Breast epithelium (tissue), 4 donors: ENCODE measurements around the gene DNAJC9. TPM values are rescaled to one million over a fixed set of nuclear protein-coding genes. Genes with fewer than 3 reads are reported as not detected.

Experiments used
- DNase-seq, 2 donors: peaks; one replicate each; pipeline ENCODE4 v3.0.0-alpha.2; 2019; ENCODE audit warnings: low spot score in 2 of 2
- H3K27ac ChIP-seq, 2 donors: fragments of 200-600 bp; sonication (generic) in 1 of 2; one replicate each; pipeline ENCODE4 v1.5.1; 2016 to 2019; ENCODE audit warnings: mild to moderate bottlenecking in 1 of 2
- H3K27me3 ChIP-seq, 2 donors: fragments of 200-600 bp; sonication (generic) in 1 of 2; one replicate each; pipeline versions ENCODE4 v1.5.1 to v1.6.0; 2017 to 2019; ENCODE audit warnings: control low read depth in 1 of 2, mild to moderate bottlenecking in 1 of 2
- H3K36me3 ChIP-seq: fragments of 200-600 bp; one replicate; pipeline ENCODE4 v1.5.1; 2019
- H3K4me1 ChIP-seq, 2 donors: fragments of 200-600 bp; sonication (generic); one replicate each; pipeline ENCODE4 v1.5.1; 2016 to 2019; ENCODE audit warnings: control low read depth in 1 of 2
- H3K4me3 ChIP-seq, 3 donors: fragments of 200-600 bp; sonication (generic); 1 replicate in 2 of 3; 2 replicates in 1 of 3; pipeline ENCODE4 v1.5.1; 2016 to 2019; ENCODE audit warnings: mild to moderate bottlenecking in 3 of 3, moderate library complexity in 2 of 3
- H3K9me3 ChIP-seq, 2 donors: fragments of 200-600 bp; sonication (generic) in 1 of 2; one replicate each; pipeline ENCODE4 v1.5.1; 2016 to 2019; ENCODE audit warnings: control low read depth in 1 of 2
- CTCF ChIP-seq, 3 donors: fragments of 450-650 bp; IDR thresholded peaks; one replicate each; pipeline ENCODE4 v1.5.1; 2016 to 2017; ENCODE audit warnings: antibody characterized with exemption in 3 of 3, mild to moderate bottlenecking in 3 of 3, moderate library complexity in 3 of 3
- POLR2A ChIP-seq: fragments of 450-650 bp; IDR thresholded peaks from one replicate; pipeline ENCODE4 v1.6.1; 2016; ENCODE audit warnings: antibody characterized with exemption, mild to moderate bottlenecking, moderate library complexity
- POLR2AphosphoS5 ChIP-seq, 3 donors: sonication (generic); formaldehyde crosslinking; IDR thresholded peaks; one replicate each; pipeline ENCODE4 v1.6.1; 2017; ENCODE audit warnings: antibody characterized with exemption in 3 of 3
- intact Hi-C: fragments of 100-400 bp; cut with DNase I; formaldehyde crosslinking; loops from one replicate; pipeline ENCODE4 v1.15.1; 2023; ENCODE audit warnings: low total_unique reads
- total RNA-seq, 3 donors: library from RNA; depleted of rRNA; stranded (reverse); fragments of >200 nt; gene quantifications; one replicate each; pipeline ENCODE4 v1.1.0, GENCODE V29; 2016

Gene DNAJC9
- total RNA-seq, 3 donors from 2014 or later, result 17.3 to 24.3 (median 19.0) TPM

GRCh38 chr10:73226663-73227062, 20.4 kb downstream of the DNAJC9 start:
- no peak for TF ChIP-seq CTCF (IDR thresholded peaks at IDR 0.05)
- no peak for TF ChIP-seq POLR2A
- intact Hi-C loops, result no loop called here
- Histone ChIP-seq H3K27me3 (no peaks in the 10 kb centered on the region), H3K9me3 (no peaks in the 10 kb centered on the region), H3K4me3 (no peak overlapping the region), H3K27ac (no peak overlapping the region), H3K36me3 (no peaks in the 10 kb centered on the region), H3K4me1 (no peaks in the 10 kb centered on the region)
- no peak for DNase-seq

- no peak overlapping the region for H3K27ac ChIP-seq
- intact Hi-C loops, result no loop called here
- no peaks in the 10 kb centered on the region for H3K4me1 ChIP-seq
- H3K36me3 ChIP-seq, result no peaks in the 10 kb centered on the region
- TF ChIP-seq CTCF (IDR thresholded peaks at IDR 0.05), result no peak
- no peak for TF ChIP-seq POLR2AphosphoS5 (IDR thresholded peaks at IDR 0.05)
- no peak for TF ChIP-seq POLR2A
- no peak for DNase-seq
- H3K27me3 ChIP-seq, result no peaks in the 10 kb centered on the region
- no peaks in the 10 kb centered on the region for H3K9me3 ChIP-seq
- H3K4me3 ChIP-seq, result no peak overlapping the region
Observed at GRCh38 chr10:73225518-73225917, 21.5 kb downstream of the DNAJC9 start.

- Histone ChIP-seq H3K27ac (no peak overlapping the region), H3K9me3 (no peaks in the 10 kb centered on the region), H3K4me3 (no peak overlapping the region), H3K4me1 (no peaks in the 10 kb centered on the region), H3K36me3 (no peaks in the 10 kb centered on the region), H3K27me3 (no peaks in the 10 kb centered on the region)
- no peak for DNase-seq
- intact Hi-C loops, result no loop called here
- TF ChIP-seq CTCF (IDR thresholded peaks at IDR 0.05) (no peak), POLR2AphosphoS5 (IDR thresholded peaks at IDR 0.05) (no peak), POLR2A (no peak)
Observed at GRCh38 chr10:73220989-73221388, 26.1 kb downstream of the DNAJC9 start.

- Histone ChIP-seq H3K36me3 (no peaks in the 10 kb centered on the region), H3K9me3 (no peaks in the 10 kb centered on the region), H3K4me1 (no peaks in the 10 kb centered on the region), H3K27ac (no peak overlapping the region), H3K27me3 (no peaks in the 10 kb centered on the region), H3K4me3 (no peak overlapping the region)
- intact Hi-C loops, result no loop called here
- DNase-seq, result no peak
- no peak for TF ChIP-seq POLR2AphosphoS5 (IDR thresholded peaks at IDR 0.05)
- TF ChIP-seq POLR2A, result no peak
Observed at GRCh38 chr10:73219384-73219783, 27.7 kb downstream of the DNAJC9 start.

- H3K27ac ChIP-seq, result no peak overlapping the region
- no peaks in the 10 kb centered on the region for H3K36me3 ChIP-seq
- no peaks in the 10 kb centered on the region for H3K4me1 ChIP-seq
- no peak for TF ChIP-seq POLR2AphosphoS5 (IDR thresholded peaks at IDR 0.05)
- no peak for TF ChIP-seq CTCF (IDR thresholded peaks at IDR 0.05)
- TF ChIP-seq POLR2A, result no peak
- DNase-seq, result no peak
- no peaks in the 10 kb centered on the region for H3K27me3 ChIP-seq
- H3K9me3 ChIP-seq, result no peaks in the 10 kb centered on the region
- no peak overlapping the region for H3K4me3 ChIP-seq
- intact Hi-C loops, result no loop called here
Observed at GRCh38 chr10:73218431-73219191, 28.4 kb downstream of the DNAJC9 start.
